H9 (cell line): ENCODE measurements around the gene SETD5. TPM values are rescaled to one million over a fixed set of nuclear protein-coding genes. Genes with fewer than 3 reads are reported as not detected.

ENCODE experiments used
- DNase-seq: peaks from one replicate; pipeline ENCODE4 v3.0.0-alpha.2; 2017
- H2AFZ ChIP-seq: one replicate; pipeline ENCODE4 v1.6.1; 2013; ENCODE audit warnings: mild to moderate bottlenecking, low read length, control low read depth, moderate library complexity
- H2AK5ac ChIP-seq: 2 replicates; pipeline ENCODE4 v1.6.1; 2013; ENCODE audit warnings: low read length, control low read depth, mixed read lengths; ENCODE audit not compliant: insufficient read length
- H2BK120ac ChIP-seq: one replicate; pipeline ENCODE4 v1.6.1; 2013; ENCODE audit warnings: low read depth, mild to moderate bottlenecking, low read length, control low read depth, inconsistent platforms; ENCODE audit not compliant: poor library complexity, severe bottlenecking
- H2BK12ac ChIP-seq: 2 replicates; pipeline ENCODE4 v1.6.1; 2013; ENCODE audit warnings: low read length, control low read depth, mixed read lengths, low read depth; ENCODE audit not compliant: insufficient read length
- H2BK15ac ChIP-seq: 2 replicates; pipeline ENCODE4 v1.6.1; 2013; ENCODE audit warnings: low read depth, low read length, control low read depth
- H2BK20ac ChIP-seq: one replicate; pipeline ENCODE4 v1.6.1; 2013; ENCODE audit warnings: low read depth, mild to moderate bottlenecking, low read length, control low read depth, inconsistent platforms; ENCODE audit not compliant: poor library complexity, severe bottlenecking
- H2BK5ac ChIP-seq: 2 replicates; pipeline ENCODE4 v1.6.1; 2013; ENCODE audit warnings: low read length, control low read depth, mixed read lengths; ENCODE audit not compliant: insufficient read length
- H3K14ac ChIP-seq: 2 replicates; pipeline ENCODE4 v1.6.1; 2013; ENCODE audit warnings: low read length, control low read depth; ENCODE audit not compliant: insufficient read depth
- H3K18ac ChIP-seq: 2 replicates; pipeline ENCODE4 v1.6.1; 2013; ENCODE audit warnings: low read depth, mild to moderate bottlenecking, mixed read lengths, low read length, control low read depth; ENCODE audit not compliant: insufficient read length
- H3K23ac ChIP-seq: 2 replicates; pipeline ENCODE4 v1.6.1; 2013; ENCODE audit warnings: low read length, control low read depth, mixed read lengths, low read depth; ENCODE audit not compliant: insufficient read length
- H3K23me2 ChIP-seq: 2 replicates; pipeline ENCODE4 v1.6.1; 2013; ENCODE audit warnings: low read depth, mild to moderate bottlenecking, mixed read lengths, low read length, control low read depth; ENCODE audit not compliant: insufficient read length, poor library complexity, severe bottlenecking
- H3K27ac ChIP-seq: 2 replicates; pipeline ENCODE4 v1.5.1; 2013; ENCODE audit warnings: low read length, control low read depth, mixed read lengths, low read depth; ENCODE audit not compliant: insufficient read length
- H3K27me3 ChIP-seq: 2 replicates; pipeline ENCODE4 v1.6.1; 2013; ENCODE audit warnings: low read length, control low read depth, inconsistent platforms; ENCODE audit not compliant: insufficient read depth
- H3K4ac ChIP-seq: 2 replicates; pipeline ENCODE4 v1.6.1; 2013; ENCODE audit warnings: low read depth, mild to moderate bottlenecking, control low read depth, inconsistent platforms, low read length, moderate library complexity
- H3K4me1 ChIP-seq: 2 replicates; pipeline ENCODE4 v1.6.1; 2013; ENCODE audit warnings: low read length, control low read depth, inconsistent platforms; ENCODE audit not compliant: insufficient read depth
- H3K4me2 ChIP-seq: 2 replicates; pipeline ENCODE4 v1.6.1; 2013; ENCODE audit warnings: low read length, control low read depth, mixed read lengths; ENCODE audit not compliant: insufficient read length, insufficient read depth
- H3K56ac ChIP-seq: 2 replicates; pipeline ENCODE4 v1.6.1; 2013; ENCODE audit warnings: low read depth, mild to moderate bottlenecking, mixed read lengths, low read length, control low read depth; ENCODE audit not compliant: insufficient read length
- H3K79me1 ChIP-seq: 2 replicates; pipeline ENCODE4 v1.6.1; 2013; ENCODE audit warnings: low read depth, mild to moderate bottlenecking, moderate library complexity, low read length, control low read depth, inconsistent platforms; ENCODE audit not compliant: insufficient read depth, poor library complexity, severe bottlenecking
- H3K79me2 ChIP-seq: 2 replicates; pipeline ENCODE4 v1.6.1; 2013; ENCODE audit warnings: low read length, control low read depth, inconsistent platforms; ENCODE audit not compliant: insufficient read depth
- H3K9ac ChIP-seq: 2 replicates; pipeline ENCODE4 v1.6.1; 2013; ENCODE audit warnings: low read length, control low read depth, mixed read lengths; ENCODE audit not compliant: insufficient read length; ENCODE audit errors: extremely low read depth
- H3K9me3 ChIP-seq: one replicate; pipeline ENCODE4 v1.6.1; 2013; ENCODE audit warnings: low read depth, low read length, inconsistent platforms; ENCODE audit not compliant: control insufficient read depth
- H3T11ph ChIP-seq: one replicate; pipeline ENCODE4 v1.6.1; 2013; ENCODE audit warnings: mild to moderate bottlenecking, low read length, control low read depth, inconsistent platforms
- H4K20me1 ChIP-seq: one replicate; pipeline ENCODE4 v1.6.1; 2013; ENCODE audit not compliant: control insufficient read depth, insufficient read length, insufficient read depth
- H4K5ac ChIP-seq: 2 replicates; pipeline ENCODE4 v1.6.1; 2013; ENCODE audit warnings: low read depth, mild to moderate bottlenecking, mixed read lengths, low read length, control low read depth; ENCODE audit not compliant: insufficient read length
- H4K8ac ChIP-seq: replicated peaks from 2 replicates; pipeline ENCODE4 v1.6.1; 2013; ENCODE audit warnings: low read length, control low read depth, mixed read lengths, low read depth; ENCODE audit not compliant: insufficient read length
- H4K91ac ChIP-seq: 2 replicates; pipeline ENCODE4 v1.6.1; 2013; ENCODE audit warnings: low read depth, mild to moderate bottlenecking, moderate library complexity, mixed read lengths, low read length, control low read depth; ENCODE audit not compliant: insufficient read length
- H3K27ac Mint-ChIP-seq, 3 experiments: 2 replicates in 2 of 3; 3 replicates in 1 of 3; pipeline ENCODE4 v1.8.0; 2020 to 2021; ENCODE audit warnings: mixed read lengths in 3 of 3, mild to moderate bottlenecking in 1 of 3, moderate library complexity in 1 of 3
- H3K27me3 Mint-ChIP-seq: 2 replicates; pipeline ENCODE4 v1.8.0; 2021; ENCODE audit warnings: low read depth, mild to moderate bottlenecking, moderate library complexity, mixed read lengths
- H3K36me3 Mint-ChIP-seq, 3 experiments: 2 replicates in 2 of 3; 3 replicates in 1 of 3; pipeline ENCODE4 v1.8.0; 2020 to 2021; ENCODE audit warnings: low read depth in 3 of 3, mixed read lengths in 3 of 3; ENCODE audit not compliant: insufficient read depth in 1 of 3
- H3K4me1 Mint-ChIP-seq, 2 experiments: 2 replicates each; pipeline ENCODE4 v1.8.0; 2020; ENCODE audit warnings: mixed read lengths in 2 of 2
- H3K4me3 Mint-ChIP-seq, 2 experiments: 2 replicates in 1 of 2; 3 replicates in 1 of 2; pipeline ENCODE4 v1.8.0; 2020 to 2021; ENCODE audit warnings: mild to moderate bottlenecking in 2 of 2, mixed read lengths in 2 of 2, moderate library complexity in 1 of 2
- H3K9me3 Mint-ChIP-seq, 2 experiments: 2 replicates in 1 of 2; 3 replicates in 1 of 2; pipeline ENCODE4 v1.8.0; 2020; ENCODE audit warnings: mild to moderate bottlenecking in 2 of 2, mixed read lengths in 2 of 2, moderate library complexity in 1 of 2
- CTCF ChIP-seq: fragments of 200-600 bp; sonication (generic); conservative IDR thresholded peaks from 3 replicates; pipeline ENCODE4 v1.8.0; 2021; ENCODE audit warnings: antibody characterized with exemption, mild to moderate bottlenecking
- WGBS: extraction: QIAGEN DNeasy Blood & Tissue Kit; methylation state at CpG from one replicate; pipeline ENCODE4 v1.1.7; 2013; ENCODE audit warnings: missing lambda C conversion rate, low lambda C conversion rate, mixed read lengths; ENCODE audit not compliant: insufficient read length; ENCODE audit errors: extremely low coverage; 5-methylcytosine and 5-hydroxymethylcytosine counted together
- total RNA-seq: library from RNA; stranded (reverse); gene quantifications from 2 replicates; pipeline ENCODE4 v1.2.1, GENCODE V29; 2021

The SETD5 gene
- total RNA-seq, 1 experiment from 2014 or later, result 207 TPM

- no peak overlapping the region for H4K8ac ChIP-seq
- no peaks in the 10 kb centered on the region for H3K4me1 Mint-ChIP-seq
- no peak for DNase-seq
- no peak overlapping the region for H2BK15ac ChIP-seq
- no peaks in the 10 kb centered on the region for H3K27me3 Mint-ChIP-seq
- no peak overlapping the region for H2AFZ ChIP-seq
- H3K9ac ChIP-seq, result no peak overlapping the region
- no peaks in the 10 kb centered on the region for H3K79me2 ChIP-seq
- H2AK5ac ChIP-seq, result no peak overlapping the region
- H3K9me3 ChIP-seq, result no peaks in the 10 kb centered on the region
- H3K4me3 Mint-ChIP-seq, result no peak overlapping the region
- no peaks in the 10 kb centered on the region for H4K20me1 ChIP-seq
- H3K23me2 ChIP-seq, result no peaks in the 10 kb centered on the region
- H3K27ac ChIP-seq, result no peak overlapping the region
- peaks cover 17 to 83% (median 73%) of the 10 kb centered on the region in 3 experiments; a peak in 6 of 7 replicates for H3K36me3 Mint-ChIP-seq
- no peak overlapping the region for H3K4ac ChIP-seq
- WGBS, result 100% methylated on average over 1 of the region's 3 CpGs
- TF ChIP-seq CTCF, result no peak
- H3K18ac ChIP-seq, result no peak overlapping the region
- no peak overlapping the region for H2BK120ac ChIP-seq
- no peak overlapping the region for H3K56ac ChIP-seq
- H3K14ac ChIP-seq, result no peak overlapping the region
- H3K79me1 ChIP-seq, result no peaks in the 10 kb centered on the region
- no peaks in the 10 kb centered on the region for H3K4me1 ChIP-seq
- no peak overlapping the region for H2BK20ac ChIP-seq
- H4K5ac ChIP-seq, result no peak overlapping the region
- H3T11ph ChIP-seq, result no peak overlapping the region
- H2BK12ac ChIP-seq, result no peak overlapping the region
- no peak overlapping the region for H4K91ac ChIP-seq
- no peak overlapping the region for H3K23ac ChIP-seq
- no peak overlapping the region for H3K4me2 ChIP-seq
- H3K27ac Mint-ChIP-seq, result no peak overlapping the region; a peak in 1 of 7 replicates
- H2BK5ac ChIP-seq, result no peak overlapping the region
- H3K9me3 Mint-ChIP-seq, result no peaks in the 10 kb centered on the region
- no peaks in the 10 kb centered on the region for H3K27me3 ChIP-seq
Measured at GRCh38 chr3:9380014-9380413, 17.4 kb upstream of the SETD5 start.
